GM12864 (cell line): ENCODE data around the gene PROX2.
A peak's percentile ranks its signal among the peaks of the same experiment; 100 is the strongest.

Source experiments
- DNase-seq: peaks from one replicate; pipeline ENCODE4 v3.0.0-alpha.2; 2011; ENCODE audit warnings: low read depth
- H3K4me3 ChIP-seq: 2 replicates; pipeline ENCODE4 v1.5.1; 2011; ENCODE audit warnings: mild to moderate bottlenecking, low read depth, low read length, control low read depth
- TF ChIP-seq, protein P1 (sequence below): IDR thresholded peaks from 2 replicates; pipeline ENCODE4 v1.5.1; 2011; ENCODE audit warnings: low read depth, mild to moderate bottlenecking, moderate library complexity, low read length, control low read depth, inconsistent platforms; ENCODE audit errors: missing control alignments

PROX2 gene

DNA sequence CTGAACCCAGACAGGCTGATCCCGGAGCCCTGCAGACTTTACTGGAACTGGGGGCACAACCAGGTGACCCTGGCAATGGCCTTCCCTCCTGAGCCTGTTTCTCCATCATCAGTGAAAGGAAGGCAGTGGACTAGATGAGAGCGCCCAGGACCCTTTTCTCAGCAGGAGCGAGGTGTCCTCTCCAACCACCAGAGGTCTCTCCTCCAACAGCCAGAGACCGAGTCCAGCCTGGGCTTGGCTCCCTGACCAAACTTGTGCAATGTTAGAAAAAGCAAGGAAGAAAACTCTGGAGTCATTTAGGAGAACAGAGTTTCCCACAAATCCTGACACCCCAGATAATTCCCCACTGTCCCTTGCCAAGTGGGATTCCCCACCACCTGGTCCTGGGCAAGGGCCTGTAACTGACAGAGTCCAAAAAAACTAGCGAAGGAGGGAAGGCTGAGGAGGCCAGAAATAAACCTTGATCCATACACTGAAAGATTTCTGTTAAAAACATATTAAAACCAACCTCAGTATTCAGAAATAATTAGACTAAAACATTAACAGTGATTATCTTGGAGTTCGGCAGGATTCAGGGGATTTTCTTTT is 38.1 kb upstream of the PROX2 start:
- no peak overlapping the region for H3K4me3 ChIP-seq
- TF ChIP-seq, protein P1, sequence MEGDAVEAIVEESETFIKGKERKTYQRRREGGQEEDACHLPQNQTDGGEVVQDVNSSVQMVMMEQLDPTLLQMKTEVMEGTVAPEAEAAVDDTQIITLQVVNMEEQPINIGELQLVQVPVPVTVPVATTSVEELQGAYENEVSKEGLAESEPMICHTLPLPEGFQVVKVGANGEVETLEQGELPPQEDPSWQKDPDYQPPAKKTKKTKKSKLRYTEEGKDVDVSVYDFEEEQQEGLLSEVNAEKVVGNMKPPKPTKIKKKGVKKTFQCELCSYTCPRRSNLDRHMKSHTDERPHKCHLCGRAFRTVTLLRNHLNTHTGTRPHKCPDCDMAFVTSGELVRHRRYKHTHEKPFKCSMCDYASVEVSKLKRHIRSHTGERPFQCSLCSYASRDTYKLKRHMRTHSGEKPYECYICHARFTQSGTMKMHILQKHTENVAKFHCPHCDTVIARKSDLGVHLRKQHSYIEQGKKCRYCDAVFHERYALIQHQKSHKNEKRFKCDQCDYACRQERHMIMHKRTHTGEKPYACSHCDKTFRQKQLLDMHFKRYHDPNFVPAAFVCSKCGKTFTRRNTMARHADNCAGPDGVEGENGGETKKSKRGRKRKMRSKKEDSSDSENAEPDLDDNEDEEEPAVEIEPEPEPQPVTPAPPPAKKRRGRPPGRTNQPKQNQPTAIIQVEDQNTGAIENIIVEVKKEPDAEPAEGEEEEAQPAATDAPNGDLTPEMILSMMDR = peak; percentile 64
- no peak for DNase-seq

DNA sequence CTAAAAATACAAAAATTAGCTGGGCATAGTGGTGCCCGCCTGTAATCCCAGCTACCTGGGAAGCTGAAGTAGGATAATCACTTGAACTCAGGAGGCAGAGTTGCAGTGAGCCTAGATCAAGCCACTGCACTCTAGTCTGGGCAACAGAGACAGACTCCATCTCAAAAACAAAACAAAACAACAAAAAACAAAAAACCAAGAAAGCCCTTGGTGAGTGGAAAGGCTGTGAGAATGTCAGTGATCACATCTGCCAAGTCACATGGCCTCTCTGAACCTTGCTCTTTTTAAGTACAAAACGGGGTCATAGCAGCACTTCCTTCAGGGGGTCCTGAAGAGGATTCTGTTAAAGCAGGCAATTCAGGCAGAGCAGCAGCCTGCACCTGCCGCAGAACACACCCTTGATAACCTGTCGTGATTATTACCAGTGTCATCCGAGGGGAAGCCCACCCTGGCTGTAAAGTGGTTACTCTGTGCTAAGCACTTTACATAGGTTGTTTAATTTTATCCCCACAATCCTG is 37.5 kb upstream of the PROX2 start:
- H3K4me3 ChIP-seq = no peak overlapping the region
- no peak for DNase-seq
- TF ChIP-seq, protein P1 = no peak

DNA sequence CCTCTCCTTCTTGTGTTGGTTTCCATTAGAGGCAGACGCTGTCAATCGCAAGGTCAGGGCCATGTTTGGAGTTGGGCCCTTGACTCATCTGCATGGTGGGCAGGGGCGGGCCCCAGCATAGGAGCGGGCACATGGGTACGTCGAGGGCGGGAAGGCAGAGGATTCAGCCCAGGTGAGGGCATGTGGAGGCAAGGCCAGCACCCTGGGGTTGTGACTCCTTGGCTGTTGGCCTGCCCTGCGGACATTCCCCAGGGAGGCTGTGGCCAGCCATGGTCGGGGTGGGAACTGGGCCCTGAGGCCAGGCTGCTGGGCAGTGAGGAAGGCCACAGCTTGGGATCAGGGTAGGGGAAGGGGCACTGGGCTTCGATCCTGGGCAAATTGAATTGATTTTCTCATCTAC is 36.9 kb upstream of the PROX2 start:
- TF ChIP-seq, protein P1 = no peak
- no peak overlapping the region for H3K4me3 ChIP-seq
- no peak for DNase-seq

- DNase-seq = no peak
- H3K4me3 ChIP-seq = no peak overlapping the region
- TF ChIP-seq, protein P1 = no peak
These were observed 36.2 kb upstream of the PROX2 start for GRCh38 chr14:74912111-74912510.

DNA sequence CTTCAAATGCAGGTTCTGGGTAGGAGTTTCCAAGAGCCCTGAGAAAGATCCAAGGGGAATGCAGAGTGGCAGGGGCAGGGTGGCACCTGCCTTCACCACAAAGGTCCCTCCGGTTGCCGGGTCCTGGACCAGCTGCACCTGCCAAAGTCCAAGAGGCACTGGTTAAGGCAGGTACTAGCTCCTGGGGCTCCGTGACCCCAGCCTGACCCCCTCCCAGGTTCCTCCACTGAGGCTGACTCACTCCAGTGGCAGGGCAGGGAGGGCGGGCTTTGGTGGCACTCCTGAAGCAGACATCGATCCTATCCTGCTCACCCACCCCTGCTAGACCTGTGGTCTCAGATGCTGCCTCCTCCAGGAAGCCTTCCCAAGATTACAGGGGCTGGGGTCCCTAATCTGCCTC is 35.8 kb upstream of the PROX2 start:
- no peak overlapping the region for H3K4me3 ChIP-seq
- TF ChIP-seq, protein P1 = no peak
- DNase-seq = no peak

- DNase-seq = no peak
- no peak overlapping the region for H3K4me3 ChIP-seq
- TF ChIP-seq, protein P1 = no peak
These were observed 35.3 kb upstream of the PROX2 start for GRCh38 chr14:74911221-74911620.

DNA sequence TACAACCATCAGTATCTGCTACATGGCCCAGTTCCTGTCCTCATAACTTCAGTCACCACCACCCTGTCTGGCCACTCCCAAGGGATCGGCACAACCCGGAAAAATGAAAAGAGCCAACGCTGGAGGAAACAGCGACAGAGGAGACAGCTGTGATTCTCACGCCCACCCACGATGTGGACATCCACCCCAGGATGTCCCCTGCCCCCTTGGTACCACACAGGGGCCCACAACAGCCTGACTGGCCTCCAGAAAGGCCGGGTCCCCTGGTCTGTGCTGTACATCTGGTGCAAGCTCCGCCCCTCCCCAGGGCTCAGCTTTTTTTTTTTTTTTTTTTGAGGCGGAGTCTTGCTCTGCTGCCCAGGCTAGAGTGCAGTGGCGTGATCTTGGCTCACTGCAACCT is 34.6 kb upstream of the PROX2 start:
- TF ChIP-seq, protein P1 = no peak
- H3K4me3 ChIP-seq = no peak overlapping the region
- DNase-seq = no peak
